ENCODE data around the gene LAMA2.

Gene LAMA2

DNA sequence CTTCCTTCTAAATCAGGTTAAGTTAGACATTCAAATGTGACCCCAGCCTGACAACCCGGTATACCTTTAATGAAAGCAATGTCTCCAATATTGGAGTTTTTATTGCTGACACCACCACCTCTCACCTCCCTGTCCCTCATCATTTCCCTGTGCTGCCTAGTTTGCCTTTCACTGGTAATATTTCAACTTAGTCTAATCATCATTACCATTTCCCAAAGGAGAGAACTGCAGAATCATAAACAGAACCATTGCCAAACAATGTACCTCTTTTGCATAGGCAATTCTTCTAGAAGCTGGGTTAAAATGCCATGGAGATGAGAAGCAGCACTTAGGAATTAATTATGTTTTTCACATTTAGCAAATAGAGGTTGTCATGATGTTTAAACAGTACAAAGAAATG lies 370.3 kb downstream of the LAMA2 start:
- Histone ChIP-seq H3K79me2 (ENCODE audit: low read length) (no peaks in the 10 kb centered on the region), H3K27me3 (replicated peaks; ENCODE audit: insufficient read depth, low read length) (no peaks in the 10 kb centered on the region), H3K9me2 (replicated peaks; ENCODE audit: insufficient read depth, low read length) (no peaks in the 10 kb centered on the region), H4K20me1 (ENCODE audit: insufficient read depth, low read length) (no peaks in the 10 kb centered on the region), H2AFZ (ENCODE audit: low read length) (no peak overlapping the region), H3K4me2 (ENCODE audit: low read depth, low read length) (peak overlapping the region; percentile 60), H3K9me3 (replicated peaks; ENCODE audit: insufficient read depth, low read length) (no peaks in the 10 kb centered on the region), H3K4me3 (ENCODE audit: low read length) (no peak overlapping the region), H3K27ac (ENCODE audit: low read length) (no peak overlapping the region), H3F3A (ENCODE audit: insufficient read depth, low read length) (peaks cover 3% of the 10 kb centered on the region; the same call in 1 of the 2 replicates), H3K4me1 (ENCODE audit: low read length) (peaks cover 10% of the 10 kb centered on the region; the same call in 1 of the 2 replicates), H3K9ac (ENCODE audit: low read length) (no peak overlapping the region), H3K36me3 (replicated peaks; ENCODE audit: insufficient read depth, low read length) (no peaks in the 10 kb centered on the region)
- DNase-seq, result no peak
- no peak for TF ChIP-seq CTCF (IDR thresholded peaks at IDR 0.05; ENCODE audit: low read length)
- no peak for TF ChIP-seq EZH2phosphoT487 (IDR thresholded peaks at IDR 0.05; ENCODE audit: low read length)
- TF ChIP-seq EZH2 (optimal IDR thresholded peaks at IDR 0.05; ENCODE audit: low read depth, low read length), result no peak

- no peaks in the 10 kb centered on the region for H3K36me3 ChIP-seq (replicated peaks; ENCODE audit: insufficient read depth, low read length)
- H3K79me2 ChIP-seq (ENCODE audit: low read length), result no peaks in the 10 kb centered on the region
- H4K20me1 ChIP-seq (ENCODE audit: insufficient read depth, low read length), result no peaks in the 10 kb centered on the region
- H3F3A ChIP-seq (ENCODE audit: insufficient read depth, low read length), result peaks cover 3% of the 10 kb centered on the region; the same call in 1 of the 2 replicates
- no peak overlapping the region for H2AFZ ChIP-seq (ENCODE audit: low read length)
- H3K9me3 ChIP-seq (replicated peaks; ENCODE audit: insufficient read depth, low read length), result no peaks in the 10 kb centered on the region
- no peak overlapping the region for H3K27ac ChIP-seq (ENCODE audit: low read length)
- DNase-seq, result peak; percentile 70
- H3K4me3 ChIP-seq (ENCODE audit: low read length), result no peak overlapping the region
- H3K9ac ChIP-seq (ENCODE audit: low read length), result no peak overlapping the region
- peaks cover 10% of the 10 kb centered on the region; the same call in 1 of the 2 replicates for H3K4me1 ChIP-seq (ENCODE audit: low read length)
- no peaks in the 10 kb centered on the region for H3K9me2 ChIP-seq (replicated peaks; ENCODE audit: insufficient read depth, low read length)
- H3K4me2 ChIP-seq (ENCODE audit: low read depth, low read length), result peak overlapping the region; percentile 60; the same call in 1 of the 2 replicates
- H3K27me3 ChIP-seq (replicated peaks; ENCODE audit: insufficient read depth, low read length), result no peaks in the 10 kb centered on the region
- TF ChIP-seq EZH2phosphoT487 (IDR thresholded peaks at IDR 0.05; ENCODE audit: low read length) (no peak), CTCF (IDR thresholded peaks at IDR 0.05; ENCODE audit: low read length) (no peak), EZH2 (optimal IDR thresholded peaks at IDR 0.05; ENCODE audit: low read depth, low read length) (no peak)
These were observed 370.8 kb downstream of the LAMA2 start for GRCh38 chr6:129253727-129254126.

- Histone ChIP-seq H3K36me3 (replicated peaks; ENCODE audit: insufficient read depth, low read length) (no peaks in the 10 kb centered on the region), H4K20me1 (ENCODE audit: insufficient read depth, low read length) (no peaks in the 10 kb centered on the region), H3K27ac (ENCODE audit: low read length) (no peak overlapping the region), H2AFZ (ENCODE audit: low read length) (no peak overlapping the region), H3K9ac (ENCODE audit: low read length) (no peak overlapping the region), H3K4me3 (ENCODE audit: low read length) (no peak overlapping the region), H3K4me1 (ENCODE audit: low read length) (peaks cover 17% of the 10 kb centered on the region; the same call in 1 of the 2 replicates), H3K4me2 (ENCODE audit: low read depth, low read length) (no peak overlapping the region), H3K79me2 (ENCODE audit: low read length) (no peaks in the 10 kb centered on the region), H3K9me2 (replicated peaks; ENCODE audit: insufficient read depth, low read length) (no peaks in the 10 kb centered on the region), H3K9me3 (replicated peaks; ENCODE audit: insufficient read depth, low read length) (no peaks in the 10 kb centered on the region), H3F3A (ENCODE audit: insufficient read depth, low read length) (peaks cover 3% of the 10 kb centered on the region; the same call in 1 of the 2 replicates), H3K27me3 (replicated peaks; ENCODE audit: insufficient read depth, low read length) (no peaks in the 10 kb centered on the region)
- no peak for TF ChIP-seq EZH2phosphoT487 (IDR thresholded peaks at IDR 0.05; ENCODE audit: low read length)
- no peak for TF ChIP-seq EZH2 (optimal IDR thresholded peaks at IDR 0.05; ENCODE audit: low read depth, low read length)
- TF ChIP-seq CTCF (IDR thresholded peaks at IDR 0.05; ENCODE audit: low read length), result no peak
- no peak for DNase-seq
These were observed 374.3 kb downstream of the LAMA2 start for GRCh38 chr6:129257196-129257595.
